HG03442 (cell line): Measurements from ENCODE around the gene SLC9A9.
"Not testable (repeated sequence)": the region's sequence is repeated elsewhere in the genome, so short reads cannot be mapped to it uniquely, and the experiment has no call there.

Source experiments
- ATAC-seq: cut with Tn5 transposase; IDR thresholded peaks from one replicate; pipeline ENCODE4 v1.9.1; 2021; ENCODE audit warnings: mild to moderate bottlenecking, moderate library complexity; ENCODE audit not compliant: unreplicated experiment

The SLC9A9 gene

GRCh38 chr3:143301031-143301901, 547.0 kb downstream of the SLC9A9 start:
- ATAC-seq, result no peak

- ATAC-seq, result no peak
These were observed 549.3 kb downstream of the SLC9A9 start for GRCh38 chr3:143298886-143299535.

- ATAC-seq, result no peak
These were observed 549.9 kb downstream of the SLC9A9 start for GRCh38 chr3:143298380-143298779.

GRCh38 chr3:143295201-143296080, 552.8 kb downstream of the SLC9A9 start:
- no peak for ATAC-seq

- peak; percentile 65 for ATAC-seq
These were observed 554.1 kb downstream of the SLC9A9 start for GRCh38 chr3:143294188-143294587.

- ATAC-seq, result no peak
These were observed 556.3 kb downstream of the SLC9A9 start for GRCh38 chr3:143291836-143292447.

GRCh38 chr3:143288944-143289343, 559.3 kb downstream of the SLC9A9 start:
- no peak for ATAC-seq

GRCh38 chr3:143287403-143287802, 560.9 kb downstream of the SLC9A9 start:
- no peak for ATAC-seq

GRCh38 chr3:143286392-143287010, 561.8 kb downstream of the SLC9A9 start:
- ATAC-seq, result no peak

GRCh38 chr3:143283432-143284128, 564.7 kb downstream of the SLC9A9 start:
- no peak for ATAC-seq

- no peak for ATAC-seq
These were observed 567.3 kb downstream of the SLC9A9 start for GRCh38 chr3:143280984-143281383.

- ATAC-seq, result not testable (repeated sequence)
These were observed 568.7 kb downstream of the SLC9A9 start for GRCh38 chr3:143279567-143279966.

GRCh38 chr3:143278721-143279120, 569.5 kb downstream of the SLC9A9 start:
- no peak for ATAC-seq

GRCh38 chr3:143277531-143277930, 570.7 kb downstream of the SLC9A9 start:
- ATAC-seq, result no peak

- peak; percentile 91 for ATAC-seq
These were observed 571.7 kb downstream of the SLC9A9 start for GRCh38 chr3:143276592-143276991.

- ATAC-seq, result no peak
These were observed 574.1 kb downstream of the SLC9A9 start for GRCh38 chr3:143273975-143274690.

- no peak for ATAC-seq
These were observed 577.1 kb downstream of the SLC9A9 start for GRCh38 chr3:143271136-143271535.

- no peak for ATAC-seq
These were observed 578.5 kb downstream of the SLC9A9 start for GRCh38 chr3:143269741-143270140.

- no peak for ATAC-seq
These were observed 580.3 kb downstream of the SLC9A9 start for GRCh38 chr3:143267989-143268388.
